Measurements from ENCODE around the gene SEZ6L. TPM values are rescaled to one million over a fixed set of nuclear protein-coding genes. Genes with fewer than 3 reads are reported as not detected.

The SEZ6L gene
- total and polyA plus RNA-seq, 2 experiments from 2014 or later = 0.43 to 0.44 TPM

DNA sequence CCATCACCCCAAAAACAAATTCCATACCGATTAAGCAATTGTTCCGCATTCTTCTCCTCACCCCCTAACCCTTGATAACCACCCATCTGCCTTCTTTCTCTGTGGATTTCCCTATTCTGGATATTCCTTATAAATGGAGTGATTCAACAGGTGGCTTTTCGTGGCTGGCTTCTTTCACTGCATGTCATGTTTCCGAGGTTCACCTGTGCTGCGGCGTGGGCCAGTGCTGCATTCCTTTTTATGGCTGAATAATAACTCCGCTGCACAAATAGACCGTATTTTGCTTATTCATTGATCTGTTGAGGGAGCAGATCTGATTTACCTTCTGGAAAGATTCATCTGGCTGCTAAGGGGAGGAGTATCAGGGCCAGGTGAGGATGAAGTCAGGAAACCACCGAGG is 165.0 kb downstream of the SEZ6L start:
- H3K4me3 ChIP-seq = no peak overlapping the region
- no peak for DNase-seq (ENCODE audit: low spot score)
- no peak overlapping the region for H3K4me2 ChIP-seq
- H3K27ac ChIP-seq = no peak overlapping the region
- no peaks in the 10 kb centered on the region for H3K9me2 ChIP-seq (replicated peaks; ENCODE audit: insufficient read depth)
- WGBS (ENCODE audit: low lambda C conversion rate, missing lambda C conversion rate) = 85% methylated on average over 9 of the region's 9 CpGs
- H3K36me3 ChIP-seq (replicated peaks; ENCODE audit: insufficient read depth, low read depth) = no peaks in the 10 kb centered on the region
- H2AFZ ChIP-seq = no peak overlapping the region
- no peaks in the 10 kb centered on the region for H3K79me2 ChIP-seq
- no peak for TF ChIP-seq EZH2 (IDR thresholded peaks at IDR 0.05; ENCODE audit: borderline replicate concordance)
- TF ChIP-seq EZH2phosphoT487 (IDR thresholded peaks at IDR 0.05; ENCODE audit: low read depth, severe bottlenecking, unreplicated experiment) = no peak
- TF ChIP-seq, protein P1, sequence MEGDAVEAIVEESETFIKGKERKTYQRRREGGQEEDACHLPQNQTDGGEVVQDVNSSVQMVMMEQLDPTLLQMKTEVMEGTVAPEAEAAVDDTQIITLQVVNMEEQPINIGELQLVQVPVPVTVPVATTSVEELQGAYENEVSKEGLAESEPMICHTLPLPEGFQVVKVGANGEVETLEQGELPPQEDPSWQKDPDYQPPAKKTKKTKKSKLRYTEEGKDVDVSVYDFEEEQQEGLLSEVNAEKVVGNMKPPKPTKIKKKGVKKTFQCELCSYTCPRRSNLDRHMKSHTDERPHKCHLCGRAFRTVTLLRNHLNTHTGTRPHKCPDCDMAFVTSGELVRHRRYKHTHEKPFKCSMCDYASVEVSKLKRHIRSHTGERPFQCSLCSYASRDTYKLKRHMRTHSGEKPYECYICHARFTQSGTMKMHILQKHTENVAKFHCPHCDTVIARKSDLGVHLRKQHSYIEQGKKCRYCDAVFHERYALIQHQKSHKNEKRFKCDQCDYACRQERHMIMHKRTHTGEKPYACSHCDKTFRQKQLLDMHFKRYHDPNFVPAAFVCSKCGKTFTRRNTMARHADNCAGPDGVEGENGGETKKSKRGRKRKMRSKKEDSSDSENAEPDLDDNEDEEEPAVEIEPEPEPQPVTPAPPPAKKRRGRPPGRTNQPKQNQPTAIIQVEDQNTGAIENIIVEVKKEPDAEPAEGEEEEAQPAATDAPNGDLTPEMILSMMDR (IDR thresholded peaks at IDR 0.05; ENCODE audit: poor library complexity) = no peak
- H3K9me3 ChIP-seq (ENCODE audit: low read depth) = no peaks in the 10 kb centered on the region
- no peaks in the 10 kb centered on the region for H4K20me1 ChIP-seq (ENCODE audit: insufficient read depth, poor library complexity, severe bottlenecking)
- H3K4me1 ChIP-seq (ENCODE audit: insufficient read depth) = no peaks in the 10 kb centered on the region
- H3K27me3 ChIP-seq = peaks cover 31% of the 10 kb centered on the region

DNA sequence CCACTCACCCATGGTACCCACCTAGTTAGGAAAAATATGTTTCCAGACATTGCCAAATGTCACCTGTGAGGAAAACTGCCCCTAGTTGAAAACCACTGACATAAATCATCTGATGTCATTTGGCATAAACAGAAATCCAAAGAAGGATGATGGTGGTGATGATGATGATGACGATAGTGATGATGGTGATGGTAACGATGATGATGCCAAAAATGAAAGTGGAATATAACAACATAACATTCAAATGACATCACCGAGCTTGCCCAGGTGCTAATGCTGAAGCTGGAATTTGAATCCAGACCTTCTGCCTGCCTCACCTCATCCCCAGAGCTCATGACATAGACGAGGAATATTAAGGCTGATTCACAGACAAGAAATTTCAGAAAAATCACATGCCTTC is 167.5 kb downstream of the SEZ6L start:
- Histone ChIP-seq H3K4me3 (no peak overlapping the region), H3K9me2 (replicated peaks; ENCODE audit: insufficient read depth) (no peaks in the 10 kb centered on the region), H4K20me1 (ENCODE audit: insufficient read depth, poor library complexity, severe bottlenecking) (no peaks in the 10 kb centered on the region), H3K27ac (no peak overlapping the region), H2AFZ (no peak overlapping the region), H3K79me2 (no peaks in the 10 kb centered on the region), H3K4me2 (no peak overlapping the region), H3K4me1 (ENCODE audit: insufficient read depth) (no peaks in the 10 kb centered on the region), H3K36me3 (replicated peaks; ENCODE audit: insufficient read depth, low read depth) (no peaks in the 10 kb centered on the region), H3K9me3 (ENCODE audit: low read depth) (no peaks in the 10 kb centered on the region), H3K27me3 (peaks cover 33% of the 10 kb centered on the region)
- TF ChIP-seq EZH2phosphoT487 (IDR thresholded peaks at IDR 0.05; ENCODE audit: low read depth, severe bottlenecking, unreplicated experiment) (no peak), EZH2 (IDR thresholded peaks at IDR 0.05; ENCODE audit: borderline replicate concordance) (no peak)
- TF ChIP-seq, protein P1 (IDR thresholded peaks at IDR 0.05; ENCODE audit: poor library complexity) = no peak
- DNase-seq (ENCODE audit: low spot score) = no peak
- WGBS (ENCODE audit: low lambda C conversion rate, missing lambda C conversion rate) = 84% methylated on average over 4 of the region's 4 CpGs

DNA sequence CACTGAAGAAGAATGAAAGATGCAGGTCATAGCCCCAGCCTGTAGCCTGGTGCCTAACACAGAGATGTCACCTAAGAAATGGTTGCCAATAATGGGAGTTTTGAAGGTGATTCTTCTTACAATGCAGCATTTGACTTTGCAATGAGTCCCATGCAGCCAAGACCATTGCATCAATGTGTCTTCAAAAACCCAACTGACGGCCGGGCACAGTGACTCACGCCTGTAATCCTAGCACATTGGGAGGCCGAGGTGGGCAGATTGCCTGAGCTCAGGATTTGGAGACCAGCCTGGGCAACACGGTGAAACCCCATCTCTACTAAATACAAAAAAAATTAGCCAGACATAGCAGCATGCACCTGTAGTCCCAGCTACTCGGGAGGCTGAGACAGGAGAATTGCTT is 170.5 kb downstream of the SEZ6L start:
- no peak for TF ChIP-seq EZH2phosphoT487 (IDR thresholded peaks at IDR 0.05; ENCODE audit: low read depth, severe bottlenecking, unreplicated experiment)
- TF ChIP-seq, protein P1 (IDR thresholded peaks at IDR 0.05; ENCODE audit: poor library complexity) = no peak
- TF ChIP-seq EZH2 (IDR thresholded peaks at IDR 0.05; ENCODE audit: borderline replicate concordance) = no peak
- Histone ChIP-seq H3K27me3 (peaks cover 26% of the 10 kb centered on the region), H3K27ac (no peak overlapping the region), H2AFZ (no peak overlapping the region), H3K4me1 (ENCODE audit: insufficient read depth) (no peaks in the 10 kb centered on the region), H3K4me3 (no peak overlapping the region), H3K4me2 (no peak overlapping the region), H3K79me2 (no peaks in the 10 kb centered on the region), H3K9me3 (ENCODE audit: low read depth) (no peaks in the 10 kb centered on the region), H3K9me2 (replicated peaks; ENCODE audit: insufficient read depth) (no peaks in the 10 kb centered on the region), H4K20me1 (ENCODE audit: insufficient read depth, poor library complexity, severe bottlenecking) (no peaks in the 10 kb centered on the region), H3K36me3 (replicated peaks; ENCODE audit: insufficient read depth, low read depth) (no peaks in the 10 kb centered on the region)
- 75% methylated on average over 6 of the region's 6 CpGs for WGBS (ENCODE audit: low lambda C conversion rate, missing lambda C conversion rate)
- no peak for DNase-seq (ENCODE audit: low spot score)

Data from hepatocyte (in vitro differentiated cells).